Activated CD8-positive, alpha-beta T cell treated with anti-CD3 and anti-CD28 coated beads for 36 hours (primary cell): Measurements from ENCODE around the gene BMPR1A. TPM values are rescaled to one million over a fixed set of nuclear protein-coding genes. Genes with fewer than 3 reads are reported as not detected.
"Not testable (repeated sequence)": the region's sequence is repeated elsewhere in the genome, so short reads cannot be mapped to it uniquely, and the experiment has no call there.

Experiments
- ATAC-seq: fragments of 200-7000 bp; cut with Tn5 transposase; one replicate; pipeline ENCODE4 v1.10.0; 2021; ENCODE audit warnings: mild to moderate bottlenecking, moderate library complexity
- CTCF ChIA-PET: fragments of 350-600 bp; sonication (Branson Sonifier 250); formaldehyde crosslinking; loops from one replicate; lab custom pipeline; 2021; ENCODE audit warnings: antibody characterized with exemption; lab: Charles Lee
- POLR2A ChIA-PET: fragments of 350-600 bp; sonication (Branson Sonifier 250); formaldehyde crosslinking; loops from one replicate; lab custom pipeline; 2021; ENCODE audit warnings: antibody characterized with exemption; lab: Charles Lee
- DNase-seq: peaks from one replicate; pipeline ENCODE4 v3.0.0-alpha.2; 2020
- H3K27ac Mint-ChIP-seq: one replicate; pipeline ENCODE4 v1.8.0; 2021; ENCODE audit warnings: mild to moderate bottlenecking, mixed read lengths
- H3K27me3 Mint-ChIP-seq: one replicate; pipeline ENCODE4 v1.8.0; 2021; ENCODE audit warnings: mixed read lengths
- H3K36me3 Mint-ChIP-seq: one replicate; pipeline ENCODE4 v1.8.0; 2021; ENCODE audit warnings: low read depth, mixed read lengths
- H3K4me1 Mint-ChIP-seq: one replicate; pipeline ENCODE4 v1.8.0; 2021; ENCODE audit warnings: low read depth, mixed read lengths
- H3K4me3 Mint-ChIP-seq: one replicate; pipeline ENCODE4 v1.8.0; 2021; ENCODE audit warnings: mild to moderate bottlenecking, moderate library complexity, mixed read lengths
- H3K9me3 Mint-ChIP-seq: one replicate; pipeline ENCODE4 v1.8.0; 2021; ENCODE audit warnings: mixed read lengths
- CTCF ChIP-seq: fragments of 200-600 bp; IDR thresholded peaks from one replicate; pipeline ENCODE4 v1.8.0; 2022; ENCODE audit warnings: antibody characterized with exemption, mild to moderate bottlenecking
- intact Hi-C: fragments of 100-400 bp; cut with micrococcal nuclease; formaldehyde crosslinking; loops from one replicate; pipeline ENCODE4 v1.10.0; 2022
- total RNA-seq, 2 experiments: library from RNA; stranded (reverse); gene quantifications; one replicate each; pipeline ENCODE4 v1.2.3, GENCODE V29; 2021

Gene BMPR1A
- total RNA-seq, 2 experiments from 2014 or later = 6.6 to 6.9 TPM

GRCh38 chr10:86951184-86951761, 194.9 kb downstream of the BMPR1A start:
- ChIA-PET POLR2A (no interaction called here), CTCF (interaction anchor here (1.1 to 1.9 kb wide), 2 partner anchors 9 to 11 kb away, joined by 3 to 6 read pairs; no protein-coding TSS in a partner anchor)
- H3K36me3 Mint-ChIP-seq = no peaks in the 10 kb centered on the region
- ATAC-seq = no peak
- no peak for TF ChIP-seq CTCF
- no peak for DNase-seq
- H3K27ac Mint-ChIP-seq = no peak overlapping the region
- peaks cover 15% of the 10 kb centered on the region for H3K9me3 Mint-ChIP-seq
- H3K4me3 Mint-ChIP-seq = no peak overlapping the region
- intact Hi-C loops = no loop called here
- peaks cover 5% of the 10 kb centered on the region for H3K4me1 Mint-ChIP-seq
- H3K27me3 Mint-ChIP-seq = no peaks in the 10 kb centered on the region

- ATAC-seq = no peak
These were observed 195.7 kb downstream of the BMPR1A start for GRCh38 chr10:86952106-86952505.

GRCh38 chr10:86952697-86953096, 196.3 kb downstream of the BMPR1A start:
- H3K27ac Mint-ChIP-seq, H3K4me3 Mint-ChIP-seq, DNase-seq, H3K27me3 Mint-ChIP-seq, H3K4me1 Mint-ChIP-seq, intact Hi-C loops, ATAC-seq, POLR2A ChIA-PET, H3K36me3 Mint-ChIP-seq, CTCF ChIA-PET: not testable (repeated sequence)
- H3K9me3 Mint-ChIP-seq = peaks cover 15% of the 10 kb centered on the region

More at GRCh38 chr10:86952106-86952505, 195.7 kb downstream of the BMPR1A start:
- intact Hi-C loops = no loop called here
- Mint-ChIP-seq H3K4me3 (no peak overlapping the region), H3K36me3 (no peaks in the 10 kb centered on the region), H3K4me1 (peaks cover 5% of the 10 kb centered on the region), H3K27ac (no peak overlapping the region), H3K9me3 (peaks cover 15% of the 10 kb centered on the region), H3K27me3 (no peaks in the 10 kb centered on the region)
- no peak for DNase-seq
- TF ChIP-seq CTCF = no peak
- CTCF ChIA-PET = no interaction called here
- POLR2A ChIA-PET = no interaction called here

- no peak overlapping the region for H3K27ac Mint-ChIP-seq
These were observed 197.6 kb downstream of the BMPR1A start for GRCh38 chr10:86953747-86954680.

More at GRCh38 chr10:86953747-86954680, 197.6 kb downstream of the BMPR1A start:
- H3K36me3 Mint-ChIP-seq = no peaks in the 10 kb centered on the region
- intact Hi-C loops = no loop called here
- no peak overlapping the region for H3K4me3 Mint-ChIP-seq
- TF ChIP-seq CTCF = no peak
- H3K9me3 Mint-ChIP-seq = peaks cover 15% of the 10 kb centered on the region
- peaks cover 5% of the 10 kb centered on the region for H3K4me1 Mint-ChIP-seq
- no peak for DNase-seq
- ChIA-PET CTCF (interaction anchor here (0.9 to 1.7 kb wide), 2 partner anchors 12 to 15 kb away, joined by 3 to 5 read pairs; no protein-coding TSS in a partner anchor), POLR2A (no interaction called here)
- no peak for ATAC-seq
- no peaks in the 10 kb centered on the region for H3K27me3 Mint-ChIP-seq
